SK-N-SH (cell line): ENCODE data around the gene PDZK1IP1.

Source experiments
- CTCF ChIP-seq: fragments of 200-600 bp; sonication (generic); IDR thresholded peaks from 2 replicates; pipeline ENCODE4 v1.6.1; 2017; ENCODE audit warnings: antibody characterized with exemption, mild to moderate bottlenecking, moderate library complexity
- FOXM1 ChIP-seq: IDR thresholded peaks from 2 replicates; pipeline ENCODE4 v1.4.0; 2012; ENCODE audit warnings: low read depth, mild to moderate bottlenecking
- GABPA ChIP-seq: IDR thresholded peaks from 2 replicates; pipeline ENCODE4 v1.4.0; 2012; ENCODE audit warnings: low read depth, mild to moderate bottlenecking
- IRF3 ChIP-seq: fragments of 150-350 bp; IDR thresholded peaks from 2 replicates; pipeline ENCODE4 v1.6.1; 2016; ENCODE audit warnings: mild to moderate bottlenecking, low read depth, low read length
- MAX ChIP-seq: IDR thresholded peaks from 2 replicates; pipeline ENCODE4 v1.4.0; 2012; ENCODE audit warnings: low read depth
- NRF1 ChIP-seq: IDR thresholded peaks from 2 replicates; pipeline ENCODE4 v1.6.1; 2012; ENCODE audit warnings: low read depth, mild to moderate bottlenecking, low read length
- REST ChIP-seq: IDR thresholded peaks from 2 replicates; pipeline ENCODE4 v1.6.1; 2012; ENCODE audit warnings: mild to moderate bottlenecking, low read depth, low read length, moderate library complexity
- SIN3A ChIP-seq: IDR thresholded peaks from 2 replicates; pipeline ENCODE4 v1.6.1; 2012; ENCODE audit warnings: low read depth, mild to moderate bottlenecking, low read length, moderate library complexity, borderline replicate concordance
- TAF1 ChIP-seq: IDR thresholded peaks from 2 replicates; pipeline ENCODE4 v1.6.1; 2012; ENCODE audit warnings: low read depth, mild to moderate bottlenecking, low read length, moderate library complexity, borderline replicate concordance
- TEAD4 ChIP-seq: IDR thresholded peaks from 2 replicates; pipeline ENCODE4 v1.4.0; 2012; ENCODE audit warnings: mild to moderate bottlenecking, borderline replicate concordance; ENCODE audit not compliant: insufficient read depth

- TF ChIP-seq NRF1 (no peak), IRF3 (no peak), TAF1 (no peak), CTCF (no peak), REST (no peak), MAX (no peak), SIN3A (no peak), FOXM1 (no peak), TEAD4 (no peak), GABPA (no peak)
Observed at GRCh38 chr1:47209725-47210325, 20.0 kb upstream of the PDZK1IP1 start.
